Tibial nerve (tissue), 3 donors: ENCODE measurements around the gene CPB2.

Experiments used
- POLR2A ChIP-seq, 2 donors: fragments of 450-650 bp; IDR thresholded peaks; one replicate each; pipeline ENCODE4 v1.6.1; 2017; ENCODE audit warnings: antibody characterized with exemption in 2 of 2, mild to moderate bottlenecking in 2 of 2, moderate library complexity in 2 of 2
- TF ChIP-seq, protein P1 (sequence below), 5 experiments: fragments of 200-600 bp in 3 of 5; fragments of 450-650 bp in 2 of 5; sonication (generic) in 3 of 5; IDR thresholded peaks; one replicate each; pipeline ENCODE4 v1.5.1; 2016 to 2019; ENCODE audit warnings: antibody characterized with exemption in 5 of 5, mild to moderate bottlenecking in 3 of 5, moderate library complexity in 2 of 5

- TF ChIP-seq, protein P1, sequence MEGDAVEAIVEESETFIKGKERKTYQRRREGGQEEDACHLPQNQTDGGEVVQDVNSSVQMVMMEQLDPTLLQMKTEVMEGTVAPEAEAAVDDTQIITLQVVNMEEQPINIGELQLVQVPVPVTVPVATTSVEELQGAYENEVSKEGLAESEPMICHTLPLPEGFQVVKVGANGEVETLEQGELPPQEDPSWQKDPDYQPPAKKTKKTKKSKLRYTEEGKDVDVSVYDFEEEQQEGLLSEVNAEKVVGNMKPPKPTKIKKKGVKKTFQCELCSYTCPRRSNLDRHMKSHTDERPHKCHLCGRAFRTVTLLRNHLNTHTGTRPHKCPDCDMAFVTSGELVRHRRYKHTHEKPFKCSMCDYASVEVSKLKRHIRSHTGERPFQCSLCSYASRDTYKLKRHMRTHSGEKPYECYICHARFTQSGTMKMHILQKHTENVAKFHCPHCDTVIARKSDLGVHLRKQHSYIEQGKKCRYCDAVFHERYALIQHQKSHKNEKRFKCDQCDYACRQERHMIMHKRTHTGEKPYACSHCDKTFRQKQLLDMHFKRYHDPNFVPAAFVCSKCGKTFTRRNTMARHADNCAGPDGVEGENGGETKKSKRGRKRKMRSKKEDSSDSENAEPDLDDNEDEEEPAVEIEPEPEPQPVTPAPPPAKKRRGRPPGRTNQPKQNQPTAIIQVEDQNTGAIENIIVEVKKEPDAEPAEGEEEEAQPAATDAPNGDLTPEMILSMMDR (IDR thresholded peaks at IDR 0.05) = no peak
- no peak for TF ChIP-seq POLR2A (IDR thresholded peaks at IDR 0.05)
These were observed 26.9 kb upstream of the CPB2 start for GRCh38 chr13:46131705-46132104.
